ENCODE results near the gene RAB1A. TPM values are rescaled to one million over a fixed set of nuclear protein-coding genes. Genes with fewer than 3 reads are reported as not detected.
A peak's percentile ranks its signal among the peaks of the same experiment; 100 is the strongest.

Gene RAB1A
- total and polyA plus RNA-seq, 2 experiments from 2014 or later, result 47.1 to 233 TPM

GRCh38 chr2:65043001-65043400, 86.9 kb downstream of the RAB1A start:
- Histone ChIP-seq H3K27ac (no peak overlapping the region), H3K36me3 (no peaks in the 10 kb centered on the region), H3K9me3 (ENCODE audit: low read depth) (no peaks in the 10 kb centered on the region), H3K4me3 (no peak overlapping the region), H3K27me3 (no peaks in the 10 kb centered on the region), H3K4me1 (ENCODE audit: low read depth) (no peaks in the 10 kb centered on the region)
- DNase-seq (ENCODE audit: low read depth in 1 of 2, low spot score in 1 of 2), result no peak
- TF ChIP-seq, protein P1, sequence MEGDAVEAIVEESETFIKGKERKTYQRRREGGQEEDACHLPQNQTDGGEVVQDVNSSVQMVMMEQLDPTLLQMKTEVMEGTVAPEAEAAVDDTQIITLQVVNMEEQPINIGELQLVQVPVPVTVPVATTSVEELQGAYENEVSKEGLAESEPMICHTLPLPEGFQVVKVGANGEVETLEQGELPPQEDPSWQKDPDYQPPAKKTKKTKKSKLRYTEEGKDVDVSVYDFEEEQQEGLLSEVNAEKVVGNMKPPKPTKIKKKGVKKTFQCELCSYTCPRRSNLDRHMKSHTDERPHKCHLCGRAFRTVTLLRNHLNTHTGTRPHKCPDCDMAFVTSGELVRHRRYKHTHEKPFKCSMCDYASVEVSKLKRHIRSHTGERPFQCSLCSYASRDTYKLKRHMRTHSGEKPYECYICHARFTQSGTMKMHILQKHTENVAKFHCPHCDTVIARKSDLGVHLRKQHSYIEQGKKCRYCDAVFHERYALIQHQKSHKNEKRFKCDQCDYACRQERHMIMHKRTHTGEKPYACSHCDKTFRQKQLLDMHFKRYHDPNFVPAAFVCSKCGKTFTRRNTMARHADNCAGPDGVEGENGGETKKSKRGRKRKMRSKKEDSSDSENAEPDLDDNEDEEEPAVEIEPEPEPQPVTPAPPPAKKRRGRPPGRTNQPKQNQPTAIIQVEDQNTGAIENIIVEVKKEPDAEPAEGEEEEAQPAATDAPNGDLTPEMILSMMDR (IDR thresholded peaks at IDR 0.05; ENCODE audit: low read depth, low read length), result no peak

- no peak overlapping the region for H3K27ac ChIP-seq
These were observed 89.3 kb downstream of the RAB1A start for GRCh38 chr2:65040400-65041261.

GRCh38 chr2:65039640-65040039, 90.3 kb downstream of the RAB1A start:
- H3K36me3 ChIP-seq, result no peaks in the 10 kb centered on the region
- no peaks in the 10 kb centered on the region for H3K27me3 ChIP-seq
- TF ChIP-seq, protein P1 (IDR thresholded peaks at IDR 0.05; ENCODE audit: low read depth, low read length), result no peak

More at GRCh38 chr2:65040400-65041261, 89.3 kb downstream of the RAB1A start:
- no peak overlapping the region for H3K4me3 ChIP-seq
- H3K27me3 ChIP-seq, result no peaks in the 10 kb centered on the region
- TF ChIP-seq, protein P1 (IDR thresholded peaks at IDR 0.05; ENCODE audit: low read depth, low read length), result peak; percentile 96
- H3K9me3 ChIP-seq (ENCODE audit: low read depth), result no peaks in the 10 kb centered on the region
- H3K36me3 ChIP-seq, result no peaks in the 10 kb centered on the region
- DNase-seq (ENCODE audit: low read depth in 1 of 2, low spot score in 1 of 2), result peak; percentile 85 to 91
- no peaks in the 10 kb centered on the region for H3K4me1 ChIP-seq (ENCODE audit: low read depth)

GRCh38 chr2:65037178-65037577, 92.7 kb downstream of the RAB1A start:
- no peak for DNase-seq (ENCODE audit: low read depth in 1 of 2, low spot score in 1 of 2)
- TF ChIP-seq, protein P1 (IDR thresholded peaks at IDR 0.05; ENCODE audit: low read depth, low read length), result no peak
- H3K27ac ChIP-seq, result no peak overlapping the region
- no peak overlapping the region for H3K4me3 ChIP-seq
- H3K27me3 ChIP-seq, result no peaks in the 10 kb centered on the region
- H3K36me3 ChIP-seq, result no peaks in the 10 kb centered on the region
- H3K9me3 ChIP-seq (ENCODE audit: low read depth), result no peaks in the 10 kb centered on the region
- peaks cover 5% of the 10 kb centered on the region for H3K4me1 ChIP-seq (ENCODE audit: low read depth)

More at GRCh38 chr2:65039640-65040039, 90.3 kb downstream of the RAB1A start:
- Histone ChIP-seq H3K9me3 (ENCODE audit: low read depth) (no peaks in the 10 kb centered on the region), H3K27ac (no peak overlapping the region), H3K4me1 (ENCODE audit: low read depth) (no peaks in the 10 kb centered on the region), H3K4me3 (no peak overlapping the region)
- no peak for DNase-seq (ENCODE audit: low read depth in 1 of 2, low spot score in 1 of 2)

Other genes starting within 250 kb of the RAB1A start
- gene SLC1A4, start 140.7 kb downstream of the RAB1A start, total RNA-seq, result 31.7 and 46.8 TPM in 2 replicates
- 34.2 and 37.1 TPM in 2 replicates for gene SLC1A4, start 140.7 kb downstream of the RAB1A start, polyA plus RNA-seq
- 17.2 and 28.3 TPM in 2 replicates for gene CEP68, start 73.7 kb downstream of the RAB1A start, total RNA-seq
- 17.6 and 29.4 TPM in 2 replicates for gene CEP68, start 73.7 kb downstream of the RAB1A start, polyA plus RNA-seq
- gene ACTR2, start 97.7 kb upstream of the RAB1A start, total RNA-seq, result 27.1 and 29.5 TPM in 2 replicates
- 39.3 and 62.9 TPM in 2 replicates for gene ACTR2, start 97.7 kb upstream of the RAB1A start, polyA plus RNA-seq

All from cardiac muscle cell (in vitro differentiated cells and primary cell).